Skeletal muscle tissue (tissue), 4 donors: ENCODE measurements around the gene SLC47A2. TPM values are rescaled to one million over a fixed set of nuclear protein-coding genes. Genes with fewer than 3 reads are reported as not detected.

ENCODE experiments used
- H3K27ac ChIP-seq: one replicate; pipeline ENCODE4 v1.7.0; 2013; ENCODE audit warnings: mild to moderate bottlenecking, low read depth, low read length, inconsistent platforms
- H3K27me3 ChIP-seq, 3 donors: one replicate each; pipeline ENCODE4 v1.7.0; 2013; ENCODE audit warnings: low read length in 3 of 3; ENCODE audit not compliant: control insufficient read depth in 3 of 3, insufficient read depth in 3 of 3
- H3K36me3 ChIP-seq, 3 donors: one replicate each; pipeline ENCODE4 v1.7.0; 2013; ENCODE audit warnings: low read length in 3 of 3; ENCODE audit not compliant: control insufficient read depth in 3 of 3, insufficient read depth in 3 of 3
- H3K4me1 ChIP-seq, 3 donors: one replicate each; pipeline ENCODE4 v1.7.0; 2013; ENCODE audit warnings: low read length in 3 of 3, mild to moderate bottlenecking in 3 of 3; ENCODE audit not compliant: control insufficient read depth in 3 of 3, insufficient read depth in 3 of 3
- H3K4me3 ChIP-seq, 3 donors: one replicate each; pipeline ENCODE4 v1.7.0; 2013; ENCODE audit warnings: low read length in 3 of 3
- H3K9ac ChIP-seq, 3 donors: one replicate each; pipeline ENCODE4 v1.7.0; 2013; ENCODE audit warnings: low read length in 3 of 3, mild to moderate bottlenecking in 3 of 3, moderate library complexity in 2 of 3, low read depth in 1 of 3
- H3K9me3 ChIP-seq, 3 donors: one replicate each; pipeline ENCODE4 v1.7.0; 2013; ENCODE audit warnings: low read length in 3 of 3; ENCODE audit not compliant: control insufficient read depth in 3 of 3
- total RNA-seq: library from RNA; depleted of rRNA; stranded (reverse); fragments of >200 nt; gene quantifications from one replicate; pipeline ENCODE4 v1.2.3, GENCODE V29; 2014
- donor health status: Osteomylitis.

Gene SLC47A2
- total RNA-seq, 1 donor from 2014 or later, result not detected

- peaks cover 4 to 10% (median 8%) of the 10 kb centered on the region in 3 donors for H3K4me1 ChIP-seq
- no peaks in the 10 kb centered on the region for H3K9me3 ChIP-seq
- H3K36me3 ChIP-seq, result no peaks in the 10 kb centered on the region
Observed at GRCh38 chr17:19740933-19741332, 24.5 kb upstream of the SLC47A2 start.

GRCh38 chr17:19739241-19740201, 23.1 kb upstream of the SLC47A2 start:
- Histone ChIP-seq H3K36me3 (no peaks in the 10 kb centered on the region), H3K27me3 (no peaks in the 10 kb centered on the region), H3K9me3 (no peaks in the 10 kb centered on the region), H3K4me3 (no peak overlapping the region), H3K9ac (no peak overlapping the region), H3K4me1 (peaks cover 0 to 2% (median 2%) of the 10 kb centered on the region in 3 donors), H3K27ac (no peak overlapping the region)

More at GRCh38 chr17:19740933-19741332, 24.5 kb upstream of the SLC47A2 start:
- Histone ChIP-seq H3K9ac (no peak overlapping the region), H3K4me3 (no peak overlapping the region), H3K27ac (no peak overlapping the region), H3K27me3 (no peaks in the 10 kb centered on the region)

GRCh38 chr17:19738757-19739156, 22.4 kb upstream of the SLC47A2 start:
- Histone ChIP-seq H3K36me3 (no peaks in the 10 kb centered on the region), H3K27me3 (no peaks in the 10 kb centered on the region), H3K4me1 (no peaks in the 10 kb centered on the region), H3K9ac (no peak overlapping the region), H3K27ac (no peak overlapping the region), H3K4me3 (no peak overlapping the region), H3K9me3 (no peaks in the 10 kb centered on the region)

GRCh38 chr17:19738073-19738449, 21.7 kb upstream of the SLC47A2 start:
- Histone ChIP-seq H3K9me3 (no peaks in the 10 kb centered on the region), H3K27ac (no peak overlapping the region), H3K36me3 (no peaks in the 10 kb centered on the region), H3K4me1 (no peaks in the 10 kb centered on the region), H3K27me3 (no peaks in the 10 kb centered on the region), H3K4me3 (no peak overlapping the region), H3K9ac (no peak overlapping the region)

GRCh38 chr17:19737305-19738072, 21.1 kb upstream of the SLC47A2 start:
- no peaks in the 10 kb centered on the region for H3K9me3 ChIP-seq
- no peaks in the 10 kb centered on the region for H3K27me3 ChIP-seq
- H3K36me3 ChIP-seq, result no peaks in the 10 kb centered on the region
- H3K4me3 ChIP-seq, result no peak overlapping the region
- H3K4me1 ChIP-seq, result no peaks in the 10 kb centered on the region
- H3K27ac ChIP-seq, result no peak overlapping the region
- H3K9ac ChIP-seq, result no peak overlapping the region

GRCh38 chr17:19736071-19736470, 19.7 kb upstream of the SLC47A2 start:
- Histone ChIP-seq H3K9me3 (no peaks in the 10 kb centered on the region), H3K4me3 (no peak overlapping the region), H3K27me3 (no peaks in the 10 kb centered on the region), H3K4me1 (no peaks in the 10 kb centered on the region), H3K9ac (no peak overlapping the region), H3K27ac (no peak overlapping the region), H3K36me3 (no peaks in the 10 kb centered on the region)

GRCh38 chr17:19733953-19734526, 17.7 kb upstream of the SLC47A2 start:
- no peaks in the 10 kb centered on the region for H3K9me3 ChIP-seq
- H3K36me3 ChIP-seq, result no peaks in the 10 kb centered on the region
- H3K27ac ChIP-seq, result no peak overlapping the region
- no peaks in the 10 kb centered on the region for H3K27me3 ChIP-seq
- no peak overlapping the region for H3K4me3 ChIP-seq
- H3K4me1 ChIP-seq, result no peaks in the 10 kb centered on the region
- H3K9ac ChIP-seq, result no peak overlapping the region

- H3K27ac ChIP-seq, result no peak overlapping the region
- peaks cover 19 to 22% (median 21%) of the 10 kb centered on the region in 3 donors for H3K4me1 ChIP-seq
- no peak overlapping the region for H3K4me3 ChIP-seq
- no peaks in the 10 kb centered on the region for H3K27me3 ChIP-seq
- no peaks in the 10 kb centered on the region for H3K36me3 ChIP-seq
- no peaks in the 10 kb centered on the region for H3K9me3 ChIP-seq
- H3K9ac ChIP-seq, result no peak overlapping the region
Observed at GRCh38 chr17:19731626-19732025, 15.2 kb upstream of the SLC47A2 start.

- peaks cover 19 to 23% (median 21%) of the 10 kb centered on the region in 3 donors for H3K4me1 ChIP-seq
- H3K27ac ChIP-seq, result no peak overlapping the region
- H3K36me3 ChIP-seq, result no peaks in the 10 kb centered on the region
- no peaks in the 10 kb centered on the region for H3K27me3 ChIP-seq
- no peak overlapping the region for H3K9ac ChIP-seq
- H3K9me3 ChIP-seq, result no peaks in the 10 kb centered on the region
- H3K4me3 ChIP-seq, result no peak overlapping the region
Observed at GRCh38 chr17:19730843-19731242, 14.5 kb upstream of the SLC47A2 start.
